OCI-LY7 (cell line): ENCODE data around the gene LEAP2. TPM values are rescaled to one million over a fixed set of nuclear protein-coding genes. Genes with fewer than 3 reads are reported as not detected.

Experiments
- BruUV-seq: library from RNA; stranded (reverse); fragments of 400-500 nt; replicated peaks from 2 replicates; lab custom pipeline; 2021; lab: Mats Ljungman, UMichigan
- CTCF ChIA-PET: fragments of 300-600 bp; sonication (Branson Sonifier 250); formaldehyde crosslinking; loops from one replicate; lab custom pipeline; 2022; ENCODE audit warnings: antibody characterized with exemption; ENCODE audit not compliant: unreplicated experiment; lab: Charles Lee
- POLR2A ChIA-PET: fragments of 300-600 bp; sonication (Branson Sonifier 250); formaldehyde crosslinking; loops from one replicate; lab custom pipeline; 2022; ENCODE audit warnings: antibody characterized with exemption; lab: Charles Lee
- DNase-seq: peaks from one replicate; pipeline ENCODE4 v3.0.0-alpha.2; 2015; ENCODE audit warnings: low spot score
- H2AFZ ChIP-seq: fragments of 200-600 bp; sonication (generic), shearing (Covaris generic); 2 replicates; pipeline ENCODE4 v1.6.1; 2014; ENCODE audit warnings: mild to moderate bottlenecking, antibody characterized with exemption, low read length, moderate library complexity
- H3K27ac ChIP-seq: fragments of 200-600 bp; sonication (generic); 2 replicates; pipeline ENCODE4 v1.5.1; 2014; ENCODE audit warnings: mixed run types, low read depth, mild to moderate bottlenecking, moderate library complexity, low read length, inconsistent platforms; ENCODE audit not compliant: poor library complexity, severe bottlenecking
- H3K36me3 ChIP-seq: fragments of 200-600 bp; sonication (generic); 2 replicates; pipeline ENCODE4 v1.6.1; 2014; ENCODE audit warnings: mild to moderate bottlenecking, antibody characterized with exemption, low read length, moderate library complexity, mixed read lengths; ENCODE audit not compliant: insufficient read depth
- H3K4me1 ChIP-seq: fragments of 200-600 bp; sonication (generic); 2 replicates; pipeline ENCODE4 v1.5.1; 2014; ENCODE audit warnings: mild to moderate bottlenecking, low read length; ENCODE audit not compliant: insufficient read depth, poor library complexity, severe bottlenecking
- H3K4me2 ChIP-seq: fragments of 200-600 bp; sonication (generic); 2 replicates; pipeline ENCODE4 v1.6.1; 2014; ENCODE audit warnings: mild to moderate bottlenecking, low read length
- H3K4me3 ChIP-seq: fragments of 200-600 bp; sonication (generic); 2 replicates; pipeline ENCODE4 v1.5.1; 2014; ENCODE audit warnings: mild to moderate bottlenecking, low read depth, low read length; ENCODE audit not compliant: poor library complexity, severe bottlenecking
- H3K79me2 ChIP-seq: fragments of 200-600 bp; sonication (generic); 2 replicates; pipeline ENCODE4 v1.6.1; 2016; ENCODE audit warnings: low read depth, mild to moderate bottlenecking, low read length, moderate library complexity, mixed read lengths; ENCODE audit not compliant: insufficient read depth
- H3K9me2 ChIP-seq: fragments of 200-600 bp; sonication (generic); 2 replicates; pipeline ENCODE4 v1.6.1; 2016; ENCODE audit warnings: mild to moderate bottlenecking, low read length, mixed read lengths; ENCODE audit not compliant: insufficient read depth
- H3K9me3 ChIP-seq: fragments of 200-600 bp; sonication (generic); 2 replicates; pipeline ENCODE4 v1.6.1; 2014; ENCODE audit warnings: mild to moderate bottlenecking, mixed run types, low read length, mixed read lengths
- H4K20me1 ChIP-seq: fragments of 200-600 bp; sonication (generic); 2 replicates; pipeline ENCODE4 v1.6.1; 2014; ENCODE audit warnings: mild to moderate bottlenecking, antibody characterized with exemption, low read length, moderate library complexity, mixed read lengths; ENCODE audit not compliant: insufficient read depth
- EZH2phosphoT487 ChIP-seq: fragments of 200-600 bp; sonication (generic); IDR thresholded peaks from 2 replicates; pipeline ENCODE4 v1.6.1; 2018; ENCODE audit warnings: low read depth, borderline replicate concordance, mild to moderate bottlenecking, mixed run types, antibody characterized with exemption, low read length, moderate library complexity, mixed read lengths
- intact Hi-C: fragments of 100-400 bp; cut with micrococcal nuclease; formaldehyde crosslinking; loops from one replicate; pipeline ENCODE4 v1.10.0; 2022; ENCODE audit not compliant: unreplicated experiment
- total RNA-seq, 2 experiments: library from RNA; depleted of rRNA in 1 of 2; stranded (reverse); fragments of >200 nt in 1 of 2; shearing (Covaris generic) in 1 of 2; gene quantifications; 2 replicates each; pipeline ENCODE4 v1.2.3, GENCODE V29; 2014 to 2022
- TF ChIP-seq, protein P1 (sequence below): fragments of 200-600 bp; sonication (generic); conservative IDR thresholded peaks from 2 replicates; pipeline ENCODE4 v1.5.1; 2014; ENCODE audit warnings: mild to moderate bottlenecking, antibody characterized with exemption, low read length, moderate library complexity, mixed read lengths

The LEAP2 gene
- total RNA-seq, 2 experiments from 2014 or later, result 4.4 to 5.6 TPM

DNA sequence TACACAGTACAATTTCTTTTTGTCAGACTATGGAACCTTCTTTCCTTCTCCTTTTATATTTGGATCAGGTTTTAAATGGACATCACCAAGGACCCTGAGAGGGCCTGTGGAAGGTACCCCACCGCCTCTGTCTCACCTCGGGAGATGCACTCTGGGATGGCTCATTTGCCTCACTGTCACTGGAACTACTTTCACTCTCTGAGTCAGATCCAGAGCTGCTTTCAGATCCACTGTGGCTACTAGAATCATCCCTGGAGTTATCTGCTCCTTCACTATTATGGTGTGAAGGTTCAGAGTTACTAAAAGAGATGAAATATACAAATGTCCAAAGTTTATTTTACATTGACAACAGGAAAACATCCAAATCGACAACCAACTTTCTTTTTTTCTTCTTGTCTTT lies 24.6 kb downstream of the LEAP2 start:
- TF ChIP-seq EZH2phosphoT487, result no peak
- TF ChIP-seq, protein P1, sequence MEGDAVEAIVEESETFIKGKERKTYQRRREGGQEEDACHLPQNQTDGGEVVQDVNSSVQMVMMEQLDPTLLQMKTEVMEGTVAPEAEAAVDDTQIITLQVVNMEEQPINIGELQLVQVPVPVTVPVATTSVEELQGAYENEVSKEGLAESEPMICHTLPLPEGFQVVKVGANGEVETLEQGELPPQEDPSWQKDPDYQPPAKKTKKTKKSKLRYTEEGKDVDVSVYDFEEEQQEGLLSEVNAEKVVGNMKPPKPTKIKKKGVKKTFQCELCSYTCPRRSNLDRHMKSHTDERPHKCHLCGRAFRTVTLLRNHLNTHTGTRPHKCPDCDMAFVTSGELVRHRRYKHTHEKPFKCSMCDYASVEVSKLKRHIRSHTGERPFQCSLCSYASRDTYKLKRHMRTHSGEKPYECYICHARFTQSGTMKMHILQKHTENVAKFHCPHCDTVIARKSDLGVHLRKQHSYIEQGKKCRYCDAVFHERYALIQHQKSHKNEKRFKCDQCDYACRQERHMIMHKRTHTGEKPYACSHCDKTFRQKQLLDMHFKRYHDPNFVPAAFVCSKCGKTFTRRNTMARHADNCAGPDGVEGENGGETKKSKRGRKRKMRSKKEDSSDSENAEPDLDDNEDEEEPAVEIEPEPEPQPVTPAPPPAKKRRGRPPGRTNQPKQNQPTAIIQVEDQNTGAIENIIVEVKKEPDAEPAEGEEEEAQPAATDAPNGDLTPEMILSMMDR, result no peak
- CTCF ChIA-PET, result no interaction called here
- DNase-seq, result no peak
- Histone ChIP-seq H3K9me3 (no peaks in the 10 kb centered on the region), H3K36me3 (peaks cover 82% of the 10 kb centered on the region), H3K4me1 (peaks cover 28% of the 10 kb centered on the region), H4K20me1 (no peaks in the 10 kb centered on the region), H3K4me3 (no peak overlapping the region), H3K4me2 (no peak overlapping the region), H3K79me2 (peaks cover 12% of the 10 kb centered on the region; the same call in 1 of the 2 replicates), H2AFZ (no peak overlapping the region), H3K9me2 (no peaks in the 10 kb centered on the region), H3K27ac (no peak overlapping the region)
- intact Hi-C loops, result no loop called here
- POLR2A ChIA-PET, result interaction anchor here (1.2 kb wide), 1 partner anchor 209 kb away, joined by 3 read pairs; no protein-coding TSS in a partner anchor
- BruUV-seq, result no TSS peak

DNA sequence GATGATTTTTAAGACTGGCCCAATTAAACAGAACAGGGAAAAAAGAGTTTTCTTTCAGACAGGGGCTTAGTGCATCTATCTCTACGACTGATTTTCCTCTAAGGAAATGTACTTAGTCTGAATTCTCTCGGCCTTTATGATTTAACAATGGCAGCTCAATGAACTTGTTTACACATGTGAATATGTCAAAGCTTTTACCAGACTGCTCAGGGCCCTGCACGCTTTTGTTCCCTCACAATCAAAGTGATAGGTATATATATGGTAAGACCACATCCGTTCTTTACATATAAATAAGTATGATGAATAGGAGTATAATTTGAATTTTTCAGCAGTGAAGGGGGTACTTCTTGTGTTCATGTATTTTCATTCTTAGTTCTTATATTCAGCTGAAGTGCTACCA lies 27.6 kb downstream of the LEAP2 start:
- peaks cover 70% of the 10 kb centered on the region for H3K36me3 ChIP-seq

DNA sequence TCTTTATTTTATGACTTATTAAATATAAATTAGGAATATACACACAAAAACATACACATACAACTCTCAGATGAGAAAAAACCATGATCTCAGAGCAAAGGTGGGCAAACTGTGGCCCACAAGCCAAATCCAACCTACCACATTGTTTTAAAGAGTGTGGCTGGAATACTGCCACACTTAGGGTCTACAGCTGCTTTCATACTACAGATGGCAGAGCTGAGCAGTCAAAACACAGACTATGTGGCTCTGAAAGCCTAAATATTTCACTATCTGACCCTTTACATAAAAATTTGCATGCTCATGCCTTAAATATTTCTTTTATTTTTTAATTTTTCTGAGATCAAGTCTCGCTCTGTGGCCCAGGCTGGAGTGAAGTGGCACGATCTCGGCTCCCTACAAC lies 28.3 kb downstream of the LEAP2 start:
- intact Hi-C loops, result no loop called here
- ChIA-PET POLR2A (no interaction called here), CTCF (no interaction called here)
- Histone ChIP-seq H4K20me1 (no peaks in the 10 kb centered on the region), H3K9me3 (no peaks in the 10 kb centered on the region), H3K4me2 (peak overlapping the region; percentile 71), H3K9me2 (no peaks in the 10 kb centered on the region), H3K36me3 (peaks cover 67% of the 10 kb centered on the region), H3K4me3 (peak overlapping the region; percentile 21), H3K27ac (peak overlapping the region; percentile 70), H3K79me2 (peaks cover 12% of the 10 kb centered on the region; the same call in 1 of the 2 replicates), H2AFZ (no peak overlapping the region), H3K4me1 (peaks cover 32% of the 10 kb centered on the region)
- DNase-seq, result peak; percentile 27
- no TSS peak for BruUV-seq
- TF ChIP-seq EZH2phosphoT487, result no peak
- TF ChIP-seq, protein P1, result peak; percentile 60

More for the DNA sequence above, 27.6 kb downstream of the LEAP2 start:
- TF ChIP-seq, protein P1, result no peak
- no peak for TF ChIP-seq EZH2phosphoT487
- peak overlapping the region; percentile 21 for H3K4me3 ChIP-seq
- CTCF ChIA-PET, result no interaction called here
- peaks cover 12% of the 10 kb centered on the region; the same call in 1 of the 2 replicates for H3K79me2 ChIP-seq
- no peaks in the 10 kb centered on the region for H3K9me3 ChIP-seq
- no peaks in the 10 kb centered on the region for H4K20me1 ChIP-seq
- peak; percentile 69 for DNase-seq
- POLR2A ChIA-PET, result interaction anchor here (0.6 to 1.3 kb wide), 4 partner anchors 10 to 34 kb away, joined by 3 to 10 read pairs (median 3); no protein-coding TSS in a partner anchor
- peak overlapping the region; percentile 70 for H3K27ac ChIP-seq
- peaks cover 31% of the 10 kb centered on the region for H3K4me1 ChIP-seq
- BruUV-seq, result TSS peak; percentile 31
- no peaks in the 10 kb centered on the region for H3K9me2 ChIP-seq
- intact Hi-C loops, result no loop called here
- no peak overlapping the region for H2AFZ ChIP-seq
- peak overlapping the region; percentile 71 for H3K4me2 ChIP-seq
